Thyroid gland (tissue), 4 donors: ENCODE data around the gene NFYB.

Experiments used
- CTCF ChIP-seq, 6 experiments: fragments of 200-600 bp in 3 of 6; fragments of 450-650 bp in 3 of 6; sonication (generic) in 3 of 6; IDR thresholded peaks; one replicate each; pipeline ENCODE4 v1.5.1; 2016 to 2019; ENCODE audit warnings: antibody characterized with exemption in 6 of 6, mild to moderate bottlenecking in 2 of 6, inconsistent platforms in 1 of 6, moderate library complexity in 1 of 6
- POLR2A ChIP-seq, 2 donors: fragments of 450-650 bp; IDR thresholded peaks; one replicate each; pipeline ENCODE4 v1.6.1; 2017; ENCODE audit warnings: antibody characterized with exemption in 2 of 2, mild to moderate bottlenecking in 2 of 2, moderate library complexity in 1 of 2

GRCh38 chr12:104091136-104091535 is 46.9 kb downstream of the NFYB start:
- TF ChIP-seq POLR2A (IDR thresholded peaks at IDR 0.05) = no peak
- no peak for TF ChIP-seq CTCF (IDR thresholded peaks at IDR 0.05)
